K562 treated with DMSO at 1 percent for 24 hours (cell line): Measurements from ENCODE around the gene SUGCT. TPM values are rescaled to one million over a fixed set of nuclear protein-coding genes. Genes with fewer than 3 reads are reported as not detected.

Experiments used
- total RNA-seq: library from RNA; unstranded; fragments of 300-600 nt; gene quantifications from 2 replicates; pipeline ENCODE4 v1.2.3, GENCODE V29; 2022; ENCODE audit warnings: low read depth; ENCODE audit not compliant: insufficient read depth

SUGCT gene
- 1.2 TPM in 1 of 2 replicates, not detected in the other for total RNA-seq

GRCh38 chr7:40134428-40135316 is at the start of gene SUGCT, which contains the start of gene MPLKIP:
TSS of gene SUGCT (plus strand) at chr7:40135005.
TSS of gene MPLKIP (minus strand) at chr7:40134622. CDS start at chr7:40134567, 55 bp downstream.

Other genes starting within 250 kb of the SUGCT start
- 19.9 and 20.9 TPM in 2 replicates for gene CDK13, start 184.7 kb upstream of the SUGCT start, total RNA-seq
- gene MPLKIP, start 383 bp upstream of the SUGCT start, total RNA-seq: 85.2 and 108 TPM in 2 replicates